A673 (cell line): ENCODE measurements around the gene SMIM20.

Experiments
- CTCF ChIP-seq: fragments of 300-800, 200-600 bp; sonication (generic); conservative IDR thresholded peaks from 2 replicates; pipeline ENCODE4 v1.5.1; 2017; ENCODE audit warnings: low read depth, mild to moderate bottlenecking, antibody characterized with exemption, low read length, moderate library complexity, mixed read lengths
- EZH2 ChIP-seq: fragments of 200-600 bp; sonication (generic); IDR thresholded peaks from 2 replicates; pipeline ENCODE4 v1.6.1; 2017; ENCODE audit warnings: borderline replicate concordance, low read depth, mild to moderate bottlenecking, mixed read lengths, antibody characterized with exemption, low read length; ENCODE audit not compliant: poor library complexity, severe bottlenecking

DNA sequence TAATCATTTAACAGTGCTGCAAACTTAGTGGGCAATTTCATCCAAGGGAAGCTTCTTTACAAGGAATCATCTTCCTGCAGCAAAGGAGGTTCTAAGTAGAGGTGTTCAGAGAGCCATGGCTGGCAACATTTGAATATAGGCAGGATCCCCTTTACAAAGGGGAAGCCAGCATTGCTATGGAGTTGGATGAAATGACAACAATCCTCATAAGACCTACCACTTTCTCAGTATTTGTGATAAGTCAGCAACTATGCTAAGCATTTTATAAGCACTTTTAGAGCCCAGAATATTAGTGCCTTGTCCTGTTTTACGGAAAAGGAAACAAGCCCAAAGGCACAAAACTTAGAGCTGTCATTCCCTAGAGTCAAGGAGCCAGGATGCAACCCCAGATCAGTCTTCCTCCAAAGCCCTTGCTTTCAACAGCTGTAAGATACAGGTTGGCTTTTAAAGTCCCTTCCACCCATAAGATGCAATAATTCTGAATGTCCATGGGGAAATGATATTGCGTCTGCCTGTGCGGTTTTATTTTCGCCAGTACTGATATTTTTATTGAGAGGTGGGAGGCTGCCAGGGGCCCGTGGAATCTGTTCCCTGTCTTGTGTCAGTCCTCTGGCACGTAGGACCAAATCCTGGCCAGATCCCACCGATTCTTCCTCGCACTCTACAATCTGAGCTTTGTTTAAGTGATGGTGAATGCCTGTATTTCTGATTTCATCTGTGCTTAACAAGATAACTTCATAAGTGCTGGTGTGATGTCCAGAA is 59.1 kb downstream of the SMIM20 start:
- no peak for TF ChIP-seq CTCF
- no peak for TF ChIP-seq EZH2
